IPS DF 19.7 (cell line): ENCODE results near the gene RAD51C.
"Not testable (repeated sequence)": the region's sequence is repeated elsewhere in the genome, so short reads cannot be mapped to it uniquely, and the experiment has no call there.

Source experiments
- DNase-seq: peaks from one replicate; pipeline ENCODE4 v3.0.0-alpha.2; 2013; ENCODE audit warnings: low read depth, low spot score

The RAD51C gene

DNA sequence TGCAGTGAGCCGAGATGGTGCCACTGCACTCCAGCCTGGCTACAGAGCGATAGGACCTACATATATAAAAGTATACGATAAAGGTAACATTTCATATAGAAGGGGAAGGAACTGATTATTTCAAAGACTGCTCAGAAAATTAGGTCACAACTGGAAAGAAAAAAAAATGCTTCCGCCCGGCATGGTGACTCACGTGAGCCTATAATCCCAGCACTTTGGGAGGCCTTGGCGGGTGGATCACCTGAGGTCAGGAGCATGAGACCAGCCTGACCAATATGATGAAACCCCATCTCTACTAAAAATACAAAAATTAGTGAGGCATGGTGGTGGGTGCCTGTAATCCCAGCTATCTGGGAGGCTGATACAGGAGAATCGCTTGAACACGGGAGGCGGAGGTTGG is 8.4 kb upstream of the RAD51C start:
- no peak for DNase-seq

GRCh38 chr17:58684462-58684861 is 7.9 kb upstream of the RAD51C start:
- DNase-seq = not testable (repeated sequence)

- DNase-seq = no peak
Observed at GRCh38 chr17:58686980-58687379, 5.4 kb upstream of the RAD51C start.

- DNase-seq = no peak
Observed at GRCh38 chr17:58688521-58688920, 3.9 kb upstream of the RAD51C start.

DNA sequence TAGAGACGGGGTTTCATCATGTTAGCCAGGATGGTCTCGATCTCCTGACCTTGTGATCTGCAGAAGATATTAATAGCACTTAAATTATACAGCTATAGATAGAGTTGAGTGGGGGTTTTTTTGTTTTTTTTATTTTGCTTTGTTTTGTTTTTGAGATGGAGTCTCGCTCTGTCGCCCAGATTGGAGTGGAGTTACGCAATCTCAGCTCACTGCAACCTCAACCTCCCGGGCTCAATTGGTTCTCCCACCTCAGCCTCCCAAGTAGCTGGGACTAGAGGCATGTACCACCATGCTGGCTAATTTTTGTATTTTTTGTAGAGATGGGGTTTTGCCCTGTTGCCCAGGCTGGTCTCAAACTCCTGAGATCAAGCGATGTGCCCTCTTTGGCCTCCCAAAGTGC is 2.4 kb upstream of the RAD51C start:
- DNase-seq = not testable (repeated sequence)

- DNase-seq = no peak
Observed at GRCh38 chr17:58691701-58692238, 632 bp upstream of the RAD51C start, which contains the start of gene TEX14. Gene TEX14 (minus strand): TSS chr17:58692045. CDS start chr17:58652001, 40,044 bp downstream.

DNA sequence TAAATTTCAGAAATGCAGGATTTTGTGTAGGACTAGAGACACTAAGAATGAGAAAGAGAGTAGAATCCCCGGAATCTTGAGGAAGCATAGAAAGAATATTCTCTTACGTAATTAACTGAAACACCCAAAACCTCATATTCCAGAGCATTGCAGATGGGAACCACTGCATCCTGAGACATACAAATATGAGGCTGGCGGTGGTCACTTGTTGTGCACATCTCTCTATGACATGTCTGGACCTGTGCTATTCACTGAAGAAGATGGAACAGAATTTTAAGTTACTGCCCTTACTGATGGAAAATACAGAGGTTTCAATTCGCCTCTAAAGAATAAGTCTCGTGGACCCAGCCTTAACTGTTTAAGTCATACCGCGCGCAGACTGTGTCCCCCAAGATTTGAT is 806 bp downstream of the RAD51C start:
- no peak for DNase-seq

DNA sequence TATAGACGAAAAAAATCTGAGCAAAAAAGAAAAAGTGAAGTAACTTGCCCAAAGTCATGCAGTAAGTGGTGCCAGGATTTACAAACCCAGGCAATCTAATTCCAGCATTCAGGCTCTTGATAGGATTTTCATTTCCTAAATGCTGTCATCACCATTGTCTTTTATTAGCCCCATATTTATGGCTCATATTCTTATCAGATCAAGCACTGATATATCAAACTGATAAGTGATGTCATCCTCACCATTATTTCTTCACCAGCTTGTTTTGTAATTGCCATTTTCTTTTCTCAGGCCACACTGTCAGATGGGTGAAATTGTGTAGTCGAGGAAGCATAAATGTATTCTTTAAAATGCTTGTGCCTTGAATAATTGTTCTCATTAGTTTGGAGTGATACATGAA is 1.3 kb downstream of the RAD51C start:
- DNase-seq = no peak

GRCh38 chr17:58694302-58694701 is 1.9 kb downstream of the RAD51C start:
- DNase-seq = no peak

GRCh38 chr17:58694826-58695225 is 2.4 kb downstream of the RAD51C start:
- no peak for DNase-seq

- no peak for DNase-seq
Observed at GRCh38 chr17:58699771-58700170, 7.4 kb downstream of the RAD51C start.

DNA sequence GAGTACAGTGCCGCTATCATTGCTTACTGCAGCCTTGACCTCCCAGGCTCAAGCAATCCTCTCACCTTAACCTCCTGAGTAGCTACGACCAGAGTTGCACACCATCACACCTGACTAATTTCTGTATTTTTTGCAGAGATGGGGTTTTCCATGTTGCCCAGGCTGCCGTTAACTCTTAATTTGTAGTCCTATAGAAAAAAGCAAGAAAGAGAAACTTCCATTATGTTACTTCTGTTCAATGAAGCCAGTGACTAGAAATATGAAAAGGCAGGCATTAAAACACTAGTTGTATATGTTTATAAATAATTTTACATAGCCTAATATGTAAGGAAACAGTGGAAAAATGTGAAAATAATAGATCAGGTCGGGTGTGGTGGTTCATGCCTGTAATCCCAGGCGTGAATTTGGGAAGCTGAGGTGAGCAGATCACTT is 9.7 kb downstream of the RAD51C start:
- no peak for DNase-seq

- DNase-seq = no peak
Observed at GRCh38 chr17:58702708-58703107, 10.3 kb downstream of the RAD51C start.

- DNase-seq = no peak
Observed at GRCh38 chr17:58703137-58703915, 10.9 kb downstream of the RAD51C start.

DNA sequence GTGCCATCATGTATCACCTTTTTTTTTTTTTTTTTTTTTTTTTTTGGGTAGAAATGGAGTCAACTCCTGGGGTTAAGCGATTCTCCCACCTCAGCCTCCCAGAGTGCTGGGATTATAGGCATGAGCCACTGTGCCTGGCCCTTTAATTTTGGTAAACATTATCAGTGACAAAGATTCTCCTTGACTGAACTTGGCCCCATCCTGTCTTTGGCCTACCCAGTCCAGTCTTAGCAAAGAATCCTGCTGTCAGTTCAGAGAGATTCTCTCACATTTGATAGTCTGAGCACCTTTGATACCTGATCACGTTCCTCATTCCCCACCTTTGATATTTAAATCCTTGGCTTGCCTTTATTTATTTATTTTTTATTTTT is 11.5 kb downstream of the RAD51C start:
- DNase-seq = no peak

DNA sequence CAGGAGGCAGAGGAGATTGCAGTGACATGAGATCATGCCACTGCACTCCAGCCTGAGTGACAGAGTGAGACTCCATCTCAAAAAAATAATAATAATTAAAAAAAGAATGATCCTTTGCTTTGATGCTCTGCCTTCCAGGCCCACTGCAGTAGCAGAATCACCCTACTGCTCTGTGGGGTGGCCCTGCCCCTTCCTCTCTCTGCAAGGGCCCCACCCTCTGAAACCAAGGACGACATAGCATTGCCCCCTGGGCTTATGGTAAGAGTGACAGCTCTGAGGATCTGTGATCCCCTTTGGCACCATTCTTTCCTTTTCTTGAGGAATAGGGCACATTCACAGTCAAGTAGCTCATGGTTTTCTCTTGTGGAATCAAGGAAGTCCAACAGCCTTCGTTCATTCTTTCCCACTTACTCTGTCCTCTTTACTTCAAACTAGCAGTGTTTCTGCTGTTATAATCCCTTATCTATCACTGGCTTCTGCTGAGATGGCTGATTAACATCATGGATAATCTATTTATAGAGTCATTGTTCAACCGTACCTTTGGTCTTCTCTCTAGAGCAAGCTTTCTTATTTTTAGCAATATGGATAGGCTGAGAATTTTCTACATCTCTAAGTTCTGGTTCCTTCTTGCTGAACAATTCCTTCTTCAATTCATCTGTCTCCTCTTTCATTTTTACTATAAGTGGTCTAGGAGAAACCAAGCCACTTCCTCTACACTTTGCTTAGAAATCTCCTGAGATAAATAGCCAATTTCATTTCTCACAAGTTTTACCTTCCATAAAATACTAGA is 14.1 kb downstream of the RAD51C start:
- DNase-seq = no peak

DNA sequence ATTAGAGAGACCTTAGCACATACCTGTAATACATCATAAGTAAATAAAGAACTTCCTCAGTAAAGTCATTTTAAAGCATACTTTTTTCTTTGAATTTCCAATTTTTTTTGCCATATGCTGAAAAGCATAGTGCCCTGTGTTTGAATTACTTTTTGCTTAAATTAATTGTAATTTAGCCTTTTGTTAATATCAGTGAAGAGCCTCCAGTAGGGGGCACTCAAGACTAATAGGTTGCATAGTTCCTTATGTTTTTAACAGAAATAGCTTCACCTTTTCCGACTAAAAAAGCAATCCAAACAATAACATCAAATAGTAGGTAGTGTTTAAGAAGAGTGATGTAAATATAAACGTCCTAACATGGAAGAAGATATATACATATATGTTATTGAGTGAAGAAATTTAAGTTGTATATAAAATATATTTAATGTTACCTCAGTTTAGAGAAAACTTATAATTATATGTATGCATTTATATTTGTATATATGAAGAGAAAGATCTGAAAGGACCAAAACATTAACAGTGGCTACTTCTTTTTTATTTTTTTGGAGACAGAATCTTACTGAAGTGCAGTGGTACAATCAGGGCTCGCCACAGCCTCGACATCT is 18.6 kb downstream of the RAD51C start:
- no peak for DNase-seq

DNA sequence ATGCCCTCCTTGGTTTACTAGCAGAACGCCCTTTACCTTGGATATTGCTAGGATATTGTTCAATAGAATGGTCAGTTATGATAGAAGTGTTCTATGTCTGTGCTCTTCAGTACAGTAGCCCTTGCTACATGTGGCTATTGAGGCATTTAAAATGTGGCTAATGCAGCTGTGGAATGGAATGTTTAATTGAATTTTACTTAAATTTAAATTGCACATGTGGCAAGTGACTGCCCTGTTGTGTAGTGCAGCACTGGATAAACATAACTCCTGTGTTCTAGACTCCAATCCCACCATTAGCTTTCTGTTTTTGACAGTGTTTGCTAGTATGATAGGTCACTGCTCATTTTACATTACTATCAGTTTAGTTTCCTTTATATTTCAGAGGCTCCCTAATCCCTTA is 29.9 kb downstream of the RAD51C start:
- no peak for DNase-seq

GRCh38 chr17:58722696-58723095 is 30.3 kb downstream of the RAD51C start:
- no peak for DNase-seq

DNA sequence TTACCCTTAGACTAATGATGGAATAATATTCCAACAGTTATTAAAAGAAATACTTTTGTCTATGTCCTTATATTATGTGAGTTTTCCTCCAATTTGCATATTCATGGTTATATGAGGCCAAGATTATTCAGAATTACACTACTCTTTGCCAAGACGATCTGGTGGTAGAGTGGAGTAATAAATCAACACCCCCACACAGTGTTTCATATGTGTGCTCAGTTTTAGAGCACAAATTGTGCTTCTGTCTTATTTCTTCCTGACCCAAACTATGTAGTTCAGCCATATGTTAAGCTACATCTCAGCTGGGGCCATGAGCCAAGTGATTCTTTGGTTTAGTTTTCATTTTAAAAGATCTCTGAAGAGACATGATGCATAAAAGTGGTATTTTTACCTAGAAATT is 36.4 kb downstream of the RAD51C start:
- DNase-seq = no peak

DNA sequence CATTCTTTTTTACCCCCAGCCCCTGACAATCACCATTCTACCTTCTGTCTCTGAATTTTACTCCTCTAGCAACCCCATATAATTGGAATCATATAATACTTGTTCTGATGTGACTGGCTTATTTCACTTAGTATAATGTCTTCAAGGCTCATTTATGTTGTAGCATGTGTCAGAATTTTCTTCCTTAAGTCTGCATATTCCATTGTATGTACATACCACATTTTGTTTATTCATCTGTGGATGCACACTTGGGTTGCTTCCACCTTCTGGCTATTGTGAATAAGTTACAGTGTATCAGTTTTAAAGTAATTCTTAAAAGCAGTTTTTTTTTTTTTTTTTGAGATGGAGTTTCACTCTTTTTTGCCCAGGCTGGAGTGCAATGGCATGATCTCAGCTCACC is 38.5 kb downstream of the RAD51C start:
- DNase-seq = no peak

- no peak for DNase-seq
Observed at GRCh38 chr17:58734040-58734439, 41.6 kb downstream of the RAD51C start.
